ENCODE results near the gene KCNJ8. TPM values are rescaled to one million over a fixed set of nuclear protein-coding genes. Genes with fewer than 3 reads are reported as not detected.
"Not testable (repeated sequence)": the region's sequence is repeated elsewhere in the genome, so short reads cannot be mapped to it uniquely, and the experiment has no call there.

The KCNJ8 gene
- total RNA-seq, 1 donor, result 5.1 TPM

- H3K4me1 ChIP-seq (ENCODE audit: insufficient read depth, low read length); H2AFZ ChIP-seq (ENCODE audit: low read length); H3K36me3 ChIP-seq (ENCODE audit: insufficient read depth, low read length); DNase-seq (ENCODE audit: insufficient read length, low spot score, missing footprints); H3K27ac ChIP-seq (ENCODE audit: low read depth, low read length); H3K27me3 ChIP-seq (ENCODE audit: insufficient read depth, low read length); H3K79me2 ChIP-seq (ENCODE audit: insufficient read depth, low read length); H3K4me2 ChIP-seq (ENCODE audit: insufficient read depth, low read length); H4K20me1 ChIP-seq (ENCODE audit: insufficient read depth, low read length); H3K9me3 ChIP-seq (ENCODE audit: low read depth, low read length); H3K4me3 ChIP-seq (ENCODE audit: insufficient read depth, low read length): not testable (repeated sequence)
Measured at GRCh38 chr12:21789687-21790086, 15.2 kb upstream of the KCNJ8 start.

- Histone ChIP-seq H3K4me1 (ENCODE audit: insufficient read depth, low read length) (no peaks in the 10 kb centered on the region), H3K36me3 (ENCODE audit: insufficient read depth, low read length) (no peaks in the 10 kb centered on the region), H2AFZ (ENCODE audit: low read length) (no peak overlapping the region), H4K20me1 (ENCODE audit: insufficient read depth, low read length) (no peaks in the 10 kb centered on the region), H3K79me2 (ENCODE audit: insufficient read depth, low read length) (no peaks in the 10 kb centered on the region), H3K27me3 (ENCODE audit: insufficient read depth, low read length) (no peaks in the 10 kb centered on the region), H3K4me3 (ENCODE audit: insufficient read depth, low read length) (no peak overlapping the region), H3K27ac (ENCODE audit: low read depth, low read length) (no peak overlapping the region), H3K4me2 (ENCODE audit: insufficient read depth, low read length) (no peak overlapping the region), H3K9me3 (ENCODE audit: low read depth, low read length) (no peaks in the 10 kb centered on the region)
- no peak for DNase-seq (ENCODE audit: insufficient read length, low spot score, missing footprints)
- no peak for TF ChIP-seq CTCF (IDR thresholded peaks at IDR 0.05; ENCODE audit: extremely low read depth, low read depth, low read length)
Measured at GRCh38 chr12:21788089-21788983, 13.8 kb upstream of the KCNJ8 start.

DNA sequence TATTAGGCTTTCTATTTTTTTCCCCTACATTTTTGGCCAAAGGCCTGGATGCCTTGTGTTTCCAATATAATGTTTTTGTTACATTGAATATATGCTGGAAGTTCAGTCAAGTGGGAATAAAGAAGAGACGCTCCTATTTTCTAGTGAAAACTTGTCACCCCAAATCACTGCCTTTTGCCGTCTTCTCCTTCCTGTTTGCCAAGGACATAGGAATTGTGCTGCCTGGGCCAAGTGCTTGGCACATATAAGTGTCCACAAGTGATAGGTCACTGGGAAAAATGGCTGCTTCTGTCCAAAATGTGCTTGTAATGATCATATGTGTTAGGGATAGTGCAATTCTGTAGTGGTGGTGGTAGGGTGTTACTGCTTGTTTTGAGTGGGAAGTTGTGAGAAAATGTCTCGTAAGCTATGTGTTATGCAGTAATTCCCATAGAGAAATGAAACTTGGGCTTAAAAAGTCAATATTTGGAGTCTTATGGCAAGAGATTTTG is 11.6 kb upstream of the KCNJ8 start:
- no peak for DNase-seq (ENCODE audit: insufficient read length, low spot score, missing footprints)
- no peaks in the 10 kb centered on the region for H4K20me1 ChIP-seq (ENCODE audit: insufficient read depth, low read length)
- no peak for TF ChIP-seq CTCF (IDR thresholded peaks at IDR 0.05; ENCODE audit: extremely low read depth, low read depth, low read length)
- H3K36me3 ChIP-seq (ENCODE audit: insufficient read depth, low read length), result no peaks in the 10 kb centered on the region
- H3K27ac ChIP-seq (ENCODE audit: low read depth, low read length), result no peak overlapping the region
- no peaks in the 10 kb centered on the region for H3K4me1 ChIP-seq (ENCODE audit: insufficient read depth, low read length)
- no peaks in the 10 kb centered on the region for H3K79me2 ChIP-seq (ENCODE audit: insufficient read depth, low read length)
- H3K27me3 ChIP-seq (ENCODE audit: insufficient read depth, low read length), result no peaks in the 10 kb centered on the region
- H2AFZ ChIP-seq (ENCODE audit: low read length), result peak overlapping the region; percentile 29
- no peak overlapping the region for H3K4me3 ChIP-seq (ENCODE audit: insufficient read depth, low read length)
- H3K9me3 ChIP-seq (ENCODE audit: low read depth, low read length), result no peaks in the 10 kb centered on the region
- no peak overlapping the region for H3K4me2 ChIP-seq (ENCODE audit: insufficient read depth, low read length)

DNA sequence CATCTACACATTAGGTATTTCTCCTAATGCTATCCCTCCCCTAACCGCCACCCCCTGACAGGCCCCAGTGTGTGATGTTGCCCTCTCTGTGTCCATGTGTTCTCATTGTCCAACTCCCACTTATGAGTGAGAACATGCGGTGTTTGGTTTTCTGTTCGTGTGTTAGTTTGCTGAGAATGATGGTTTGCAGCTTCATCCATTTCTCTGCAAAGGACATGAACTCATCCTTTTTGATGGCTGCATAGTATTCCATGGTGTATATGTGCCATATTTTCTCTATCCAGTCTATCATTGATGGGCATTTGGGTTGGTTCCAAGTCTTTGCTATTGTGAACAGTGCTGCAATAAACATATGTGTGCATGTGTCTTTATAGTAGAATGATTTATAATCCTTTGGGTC is 8.2 kb upstream of the KCNJ8 start:
- not testable (repeated sequence) for H3K79me2 ChIP-seq (ENCODE audit: insufficient read depth, low read length); H3K27ac ChIP-seq (ENCODE audit: low read depth, low read length); H4K20me1 ChIP-seq (ENCODE audit: insufficient read depth, low read length); H3K4me2 ChIP-seq (ENCODE audit: insufficient read depth, low read length); H3K4me1 ChIP-seq (ENCODE audit: insufficient read depth, low read length); DNase-seq (ENCODE audit: insufficient read length, low spot score, missing footprints); H3K27me3 ChIP-seq (ENCODE audit: insufficient read depth, low read length); H2AFZ ChIP-seq (ENCODE audit: low read length); H3K9me3 ChIP-seq (ENCODE audit: low read depth, low read length); H3K36me3 ChIP-seq (ENCODE audit: insufficient read depth, low read length); H3K4me3 ChIP-seq (ENCODE audit: insufficient read depth, low read length)

DNA sequence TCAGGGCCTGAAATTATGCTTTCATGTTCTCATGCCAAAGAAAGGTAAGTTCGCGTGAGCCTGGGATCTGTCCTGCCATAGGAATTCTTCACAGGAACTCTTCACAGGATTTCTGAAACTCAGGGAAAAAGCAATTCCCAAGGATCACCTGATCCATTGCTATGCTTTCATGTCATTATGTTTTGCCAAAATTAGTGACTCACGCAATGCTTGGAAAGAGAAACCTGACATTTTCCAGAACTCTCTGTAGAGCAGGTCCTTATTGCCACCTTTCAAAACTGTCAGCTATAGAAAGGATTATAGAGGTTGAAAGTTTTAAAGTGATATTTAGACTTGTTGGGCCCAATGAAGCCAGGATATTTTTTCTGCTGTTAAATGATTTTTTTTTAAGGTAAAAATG is 6.3 kb upstream of the KCNJ8 start:
- no peaks in the 10 kb centered on the region for H3K36me3 ChIP-seq (ENCODE audit: insufficient read depth, low read length)
- H3K79me2 ChIP-seq (ENCODE audit: insufficient read depth, low read length), result no peaks in the 10 kb centered on the region
- no peaks in the 10 kb centered on the region for H3K4me1 ChIP-seq (ENCODE audit: insufficient read depth, low read length)
- no peaks in the 10 kb centered on the region for H3K27me3 ChIP-seq (ENCODE audit: insufficient read depth, low read length)
- no peak overlapping the region for H3K4me2 ChIP-seq (ENCODE audit: insufficient read depth, low read length)
- no peak for DNase-seq (ENCODE audit: insufficient read length, low spot score, missing footprints)
- H2AFZ ChIP-seq (ENCODE audit: low read length), result no peak overlapping the region
- no peaks in the 10 kb centered on the region for H3K9me3 ChIP-seq (ENCODE audit: low read depth, low read length)
- no peaks in the 10 kb centered on the region for H4K20me1 ChIP-seq (ENCODE audit: insufficient read depth, low read length)
- H3K27ac ChIP-seq (ENCODE audit: low read depth, low read length), result no peak overlapping the region
- no peak overlapping the region for H3K4me3 ChIP-seq (ENCODE audit: insufficient read depth, low read length)
- TF ChIP-seq CTCF (IDR thresholded peaks at IDR 0.05; ENCODE audit: extremely low read depth, low read depth, low read length), result no peak

Measured in osteoblast (primary cell).